WERI-Rb-1 (cell line): ENCODE data around the gene FAM53C.
"Not testable (repeated sequence)": the region's sequence is repeated elsewhere in the genome, so short reads cannot be mapped to it uniquely, and the experiment has no call there.

Source experiments
- DNase-seq: peaks from one replicate; pipeline ENCODE4 v3.0.0-alpha.2; 2020
- H3K27ac ChIP-seq: fragments of 250-450 bp; sonication (Bioruptor Pico); 2 replicates; pipeline ENCODE4 v1.5.1; 2020; ENCODE audit warnings: mild to moderate bottlenecking, moderate library complexity
- H3K27me3 ChIP-seq: fragments of 250-450 bp; sonication (Bioruptor Pico); 2 replicates; pipeline ENCODE4 v1.5.1; 2021; ENCODE audit warnings: mild to moderate bottlenecking, low read depth, moderate library complexity; ENCODE audit not compliant: insufficient read depth, severe bottlenecking
- H3K36me3 ChIP-seq: fragments of 250-450 bp; sonication (Bioruptor Pico); 2 replicates; pipeline ENCODE4 v1.5.1; 2020; ENCODE audit warnings: mild to moderate bottlenecking, moderate library complexity
- H3K4me3 ChIP-seq: 2 replicates; pipeline ENCODE4 v1.5.1; 2011; ENCODE audit warnings: low read depth, mild to moderate bottlenecking, control low read depth, low read length
- H3K9me3 ChIP-seq: fragments of 250-450 bp; sonication (Bioruptor Pico); 2 replicates; pipeline ENCODE4 v1.5.1; 2021; ENCODE audit warnings: mild to moderate bottlenecking, moderate library complexity; ENCODE audit not compliant: severe bottlenecking
- TF ChIP-seq, protein P1 (sequence below): IDR thresholded peaks from 2 replicates; pipeline ENCODE4 v1.5.1; 2011; ENCODE audit warnings: low read depth, mild to moderate bottlenecking, control low read depth, inconsistent platforms, low read length

Gene FAM53C

GRCh38 chr5:138382347-138382746 lies 44.3 kb downstream of the FAM53C start:
- Histone ChIP-seq H3K9me3 (no peaks in the 10 kb centered on the region), H3K36me3 (peaks cover 86% of the 10 kb centered on the region), H3K4me3 (no peak overlapping the region), H3K27ac (no peak overlapping the region), H3K27me3 (no peaks in the 10 kb centered on the region)
- TF ChIP-seq, protein P1, sequence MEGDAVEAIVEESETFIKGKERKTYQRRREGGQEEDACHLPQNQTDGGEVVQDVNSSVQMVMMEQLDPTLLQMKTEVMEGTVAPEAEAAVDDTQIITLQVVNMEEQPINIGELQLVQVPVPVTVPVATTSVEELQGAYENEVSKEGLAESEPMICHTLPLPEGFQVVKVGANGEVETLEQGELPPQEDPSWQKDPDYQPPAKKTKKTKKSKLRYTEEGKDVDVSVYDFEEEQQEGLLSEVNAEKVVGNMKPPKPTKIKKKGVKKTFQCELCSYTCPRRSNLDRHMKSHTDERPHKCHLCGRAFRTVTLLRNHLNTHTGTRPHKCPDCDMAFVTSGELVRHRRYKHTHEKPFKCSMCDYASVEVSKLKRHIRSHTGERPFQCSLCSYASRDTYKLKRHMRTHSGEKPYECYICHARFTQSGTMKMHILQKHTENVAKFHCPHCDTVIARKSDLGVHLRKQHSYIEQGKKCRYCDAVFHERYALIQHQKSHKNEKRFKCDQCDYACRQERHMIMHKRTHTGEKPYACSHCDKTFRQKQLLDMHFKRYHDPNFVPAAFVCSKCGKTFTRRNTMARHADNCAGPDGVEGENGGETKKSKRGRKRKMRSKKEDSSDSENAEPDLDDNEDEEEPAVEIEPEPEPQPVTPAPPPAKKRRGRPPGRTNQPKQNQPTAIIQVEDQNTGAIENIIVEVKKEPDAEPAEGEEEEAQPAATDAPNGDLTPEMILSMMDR: no peak
- DNase-seq: no peak

DNA sequence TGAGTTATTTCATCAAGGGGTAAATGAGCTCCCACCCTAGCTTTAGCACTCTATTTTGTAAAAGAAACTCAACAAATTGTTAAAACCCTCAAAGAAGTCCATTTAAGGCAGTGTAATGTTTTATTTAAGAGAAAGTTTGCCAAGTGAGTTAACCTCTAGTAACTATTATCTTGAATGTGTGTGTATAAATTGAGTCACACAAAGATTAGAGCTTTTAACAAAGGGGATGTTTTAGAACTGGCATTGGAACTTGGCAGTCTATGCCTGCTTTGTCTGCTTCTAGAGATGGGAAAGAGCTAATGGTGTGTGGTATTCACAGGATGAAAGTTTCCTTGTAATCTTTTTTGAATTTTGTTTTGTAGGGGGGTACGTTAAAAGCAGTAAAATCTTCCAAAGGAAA lies 47.6 kb downstream of the FAM53C start:
- Histone ChIP-seq H3K4me3 (no peak overlapping the region), H3K9me3 (no peaks in the 10 kb centered on the region), H3K27me3 (no peaks in the 10 kb centered on the region), H3K27ac (no peak overlapping the region), H3K36me3 (peaks cover 66% of the 10 kb centered on the region)
- TF ChIP-seq, protein P1: no peak
- DNase-seq: no peak

DNA sequence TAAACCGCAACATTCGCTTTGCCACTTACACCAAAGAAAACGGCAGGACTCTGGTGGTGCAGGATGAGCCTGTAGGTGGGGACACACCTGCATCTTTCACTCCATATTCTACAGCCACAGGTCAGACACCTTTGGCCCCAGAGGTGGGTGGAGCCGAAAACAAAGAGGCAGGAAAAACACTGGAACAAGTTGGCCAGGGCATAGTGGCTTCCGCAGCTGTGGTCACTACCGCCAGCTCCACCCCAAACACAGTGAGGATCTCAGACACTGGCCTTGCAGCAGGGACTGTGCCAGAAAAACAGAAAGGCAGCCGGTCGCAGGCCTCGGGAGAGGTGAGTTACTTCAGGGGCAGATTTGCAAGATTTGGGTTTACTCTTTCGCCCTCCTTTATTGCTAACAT lies 48.2 kb downstream of the FAM53C start:
- H3K27ac ChIP-seq: no peak overlapping the region
- DNase-seq: no peak
- H3K27me3 ChIP-seq: no peaks in the 10 kb centered on the region
- TF ChIP-seq, protein P1: no peak
- H3K4me3 ChIP-seq: no peak overlapping the region
- peaks cover 66% of the 10 kb centered on the region for H3K36me3 ChIP-seq
- no peaks in the 10 kb centered on the region for H3K9me3 ChIP-seq

- Histone ChIP-seq H3K27me3 (no peaks in the 10 kb centered on the region), H3K27ac (no peak overlapping the region), H3K4me3 (no peak overlapping the region), H3K36me3 (peaks cover 68% of the 10 kb centered on the region), H3K9me3 (no peaks in the 10 kb centered on the region)
- DNase-seq: no peak
- TF ChIP-seq, protein P1: no peak
These were observed 51.3 kb downstream of the FAM53C start for GRCh38 chr5:138389332-138389731.

- peaks cover 72% of the 10 kb centered on the region for H3K36me3 ChIP-seq
- not testable (repeated sequence) for H3K9me3 ChIP-seq, H3K27me3 ChIP-seq, H3K4me3 ChIP-seq, DNase-seq, H3K27ac ChIP-seq
These were observed 51.8 kb downstream of the FAM53C start for GRCh38 chr5:138389911-138390310.

- TF ChIP-seq, protein P1: no peak
- Histone ChIP-seq H3K36me3 (peaks cover 70% of the 10 kb centered on the region), H3K4me3 (no peak overlapping the region)
These were observed 53.9 kb downstream of the FAM53C start for GRCh38 chr5:138391859-138392386.

More at GRCh38 chr5:138391859-138392386, 53.9 kb downstream of the FAM53C start:
- Histone ChIP-seq H3K27me3 (no peaks in the 10 kb centered on the region), H3K9me3 (no peaks in the 10 kb centered on the region), H3K27ac (no peak overlapping the region)
- DNase-seq: no peak
